GM12872 (cell line): Measurements from ENCODE around the gene FAM76B.

ENCODE experiments used
- CTCF ChIP-seq: IDR thresholded peaks from 3 replicates; pipeline ENCODE4 v1.5.1; 2011; ENCODE audit warnings: low read depth, mild to moderate bottlenecking, low read length, moderate library complexity; ENCODE audit not compliant: insufficient read depth

The FAM76B gene

GRCh38 chr11:95728094-95728493 lies 61.5 kb downstream of the FAM76B start:
- TF ChIP-seq CTCF = no peak

- no peak for TF ChIP-seq CTCF
Measured at GRCh38 chr11:95727620-95728019, 62.0 kb downstream of the FAM76B start.

GRCh38 chr11:95727111-95727510 lies 62.5 kb downstream of the FAM76B start:
- no peak for TF ChIP-seq CTCF

GRCh38 chr11:95725196-95725595 lies 64.4 kb downstream of the FAM76B start:
- no peak for TF ChIP-seq CTCF

GRCh38 chr11:95723361-95723942 lies 66.1 kb downstream of the FAM76B start:
- TF ChIP-seq CTCF = no peak

- no peak for TF ChIP-seq CTCF
Measured at GRCh38 chr11:95720195-95720594, 69.4 kb downstream of the FAM76B start.
